AG04449 (cell line): ENCODE measurements around the gene HGF.

Experiments used
- CTCF ChIA-PET: fragments of 350-600 bp; formaldehyde crosslinking; extraction: SDS; loops from one replicate; lab custom pipeline; 2021; ENCODE audit warnings: antibody characterized with exemption; lab: Yijun Ruan, JAX
- POLR2A ChIA-PET: fragments of 400-600, 350-600 bp; formaldehyde crosslinking; extraction: SDS; loops from one replicate; lab custom pipeline; 2020; ENCODE audit warnings: antibody characterized with exemption, inconsistent platforms; lab: Yijun Ruan, JAX
- DNase-seq: peaks from one replicate; pipeline ENCODE4 v3.0.0-alpha.2; 2010; ENCODE audit warnings: low read depth, low spot score
- H3K4me3 ChIP-seq: 2 replicates; pipeline ENCODE4 v1.5.1; 2011; ENCODE audit warnings: low read depth, mild to moderate bottlenecking, control low read depth, low read length
- TF ChIP-seq, protein P1 (sequence below): IDR thresholded peaks from one replicate; pipeline ENCODE4 v1.5.1; 2011; ENCODE audit warnings: mild to moderate bottlenecking, moderate library complexity, low read length, control low read depth, inconsistent platforms; ENCODE audit not compliant: insufficient read depth; ENCODE audit errors: missing control alignments

Gene HGF

DNA sequence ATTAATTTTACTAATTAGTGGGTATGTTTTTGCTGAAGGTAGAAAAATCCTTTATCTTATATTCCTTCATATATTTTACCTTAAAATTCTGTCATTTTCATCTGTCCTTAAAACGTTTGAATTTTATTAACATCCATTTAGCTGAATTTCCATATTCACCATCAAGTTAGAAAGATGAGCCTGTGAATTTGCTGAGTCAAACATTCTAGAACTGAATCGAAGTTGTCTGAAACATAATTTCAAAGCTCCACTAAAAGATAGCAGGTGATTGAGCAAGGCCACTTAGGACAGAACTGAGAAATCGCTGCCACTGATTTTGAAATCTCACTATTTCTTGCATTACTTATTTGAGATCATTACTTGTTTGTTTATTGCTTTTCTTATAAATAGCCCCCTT lies 17.5 kb downstream of the HGF start:
- TF ChIP-seq, protein P1, sequence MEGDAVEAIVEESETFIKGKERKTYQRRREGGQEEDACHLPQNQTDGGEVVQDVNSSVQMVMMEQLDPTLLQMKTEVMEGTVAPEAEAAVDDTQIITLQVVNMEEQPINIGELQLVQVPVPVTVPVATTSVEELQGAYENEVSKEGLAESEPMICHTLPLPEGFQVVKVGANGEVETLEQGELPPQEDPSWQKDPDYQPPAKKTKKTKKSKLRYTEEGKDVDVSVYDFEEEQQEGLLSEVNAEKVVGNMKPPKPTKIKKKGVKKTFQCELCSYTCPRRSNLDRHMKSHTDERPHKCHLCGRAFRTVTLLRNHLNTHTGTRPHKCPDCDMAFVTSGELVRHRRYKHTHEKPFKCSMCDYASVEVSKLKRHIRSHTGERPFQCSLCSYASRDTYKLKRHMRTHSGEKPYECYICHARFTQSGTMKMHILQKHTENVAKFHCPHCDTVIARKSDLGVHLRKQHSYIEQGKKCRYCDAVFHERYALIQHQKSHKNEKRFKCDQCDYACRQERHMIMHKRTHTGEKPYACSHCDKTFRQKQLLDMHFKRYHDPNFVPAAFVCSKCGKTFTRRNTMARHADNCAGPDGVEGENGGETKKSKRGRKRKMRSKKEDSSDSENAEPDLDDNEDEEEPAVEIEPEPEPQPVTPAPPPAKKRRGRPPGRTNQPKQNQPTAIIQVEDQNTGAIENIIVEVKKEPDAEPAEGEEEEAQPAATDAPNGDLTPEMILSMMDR = no peak
- no peak overlapping the region for H3K4me3 ChIP-seq
- POLR2A ChIA-PET = no interaction called here
- CTCF ChIA-PET = no interaction called here
- DNase-seq = no peak

DNA sequence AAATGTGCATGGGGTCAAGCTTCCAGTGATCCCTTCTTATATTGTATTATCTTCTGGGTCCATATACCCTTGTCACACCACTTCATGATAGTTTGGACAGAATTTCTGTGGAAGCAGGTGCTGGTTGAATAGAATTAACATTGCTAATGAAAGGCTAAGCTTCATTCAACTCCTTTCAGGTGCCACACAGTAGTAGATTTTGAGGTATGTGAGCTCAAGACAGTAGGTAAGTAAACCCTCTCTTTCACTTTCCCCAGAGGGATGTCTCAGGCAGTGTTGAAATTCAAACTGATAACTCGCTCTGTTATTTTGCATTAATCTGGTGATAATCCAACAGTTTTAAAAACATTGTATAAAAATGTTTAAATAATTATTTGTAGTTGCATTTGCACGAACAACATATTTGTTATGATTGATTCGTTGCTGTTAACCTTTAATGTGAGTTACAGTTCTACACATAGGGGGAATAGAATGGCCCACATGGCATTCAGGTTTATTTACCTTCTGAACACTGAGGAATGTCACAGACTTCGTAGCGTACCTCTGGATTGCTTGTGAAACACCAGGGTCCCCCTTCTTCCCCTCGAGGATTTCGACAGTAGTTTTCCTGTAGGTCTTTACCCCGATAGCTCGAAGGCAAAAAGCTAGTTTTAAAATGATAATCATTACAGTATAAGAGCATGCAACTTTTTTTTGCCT lies 18.1 kb downstream of the HGF start:
- DNase-seq = no peak
- H3K4me3 ChIP-seq = no peak overlapping the region
- POLR2A ChIA-PET = no interaction called here
- TF ChIP-seq, protein P1 = no peak
- CTCF ChIA-PET = no interaction called here

DNA sequence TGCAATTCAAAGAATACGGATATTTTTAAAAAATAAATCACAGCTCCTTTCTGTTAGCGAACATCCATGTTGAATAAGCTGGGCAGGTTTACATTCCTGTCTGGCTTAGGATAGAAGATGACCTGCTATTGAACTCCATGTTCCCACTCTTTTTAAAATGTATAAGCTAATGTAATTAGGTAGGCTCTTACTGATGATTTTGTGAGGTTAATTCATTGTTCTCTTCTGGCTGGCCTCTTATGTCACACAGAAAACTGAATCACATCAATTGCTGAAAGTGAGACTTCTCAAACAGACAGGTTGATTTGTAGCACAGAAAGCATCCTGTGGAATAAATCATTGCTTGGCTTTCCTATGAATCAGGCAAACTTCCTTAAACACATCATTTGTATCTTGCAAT lies 24.2 kb downstream of the HGF start:
- no peak overlapping the region for H3K4me3 ChIP-seq
- ChIA-PET CTCF (no interaction called here), POLR2A (no interaction called here)
- TF ChIP-seq, protein P1 = no peak
- no peak for DNase-seq

GRCh38 chr7:81744389-81744788 lies 25.5 kb downstream of the HGF start:
- POLR2A ChIA-PET = no interaction called here
- CTCF ChIA-PET = interaction anchor here (1.0 kb wide), 1 partner anchor 15 kb away, joined by 3 read pairs; no protein-coding TSS in a partner anchor
- no peak for DNase-seq
- TF ChIP-seq, protein P1 = no peak
- H3K4me3 ChIP-seq = no peak overlapping the region

GRCh38 chr7:81743665-81744064 lies 26.2 kb downstream of the HGF start:
- TF ChIP-seq, protein P1 = no peak
- no peak overlapping the region for H3K4me3 ChIP-seq
- no peak for DNase-seq
- ChIA-PET POLR2A (no interaction called here), CTCF (no interaction called here)

DNA sequence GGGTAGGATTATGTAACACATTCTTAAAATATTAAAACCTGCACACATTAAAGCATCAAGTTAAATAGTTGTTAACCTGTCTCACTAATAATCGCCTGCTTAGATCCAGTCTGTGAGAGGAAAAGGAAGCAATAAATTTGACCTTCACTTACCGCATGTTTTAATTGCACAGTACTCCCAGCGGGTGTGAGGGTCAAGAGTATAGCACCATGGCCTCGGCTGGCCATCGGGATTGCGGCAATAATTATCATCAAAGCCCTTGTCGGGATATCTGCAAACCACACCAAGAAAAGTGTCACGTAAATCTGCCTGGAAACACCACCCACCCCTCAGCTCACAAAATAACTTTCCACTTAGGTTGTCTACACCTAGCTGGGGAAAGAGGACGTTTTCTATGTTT lies 26.6 kb downstream of the HGF start:
- no peak for DNase-seq

More for the DNA sequence above, 26.6 kb downstream of the HGF start:
- POLR2A ChIA-PET = no interaction called here
- no peak overlapping the region for H3K4me3 ChIP-seq
- TF ChIP-seq, protein P1 = no peak
- CTCF ChIA-PET = no interaction called here
